ENCODE measurements around the gene SIRT3.

GRCh38 chr11:270451-271318 is 34.5 kb upstream of the SIRT3 start:
- TF ChIP-seq CTCF (IDR thresholded peaks at IDR 0.05) (no peak), POLR2A (IDR thresholded peaks at IDR 0.05) (no peak)

All from transverse colon (tissue), 3 donors.